PC-9 (cell line): ENCODE measurements around the gene NOS1. TPM values are rescaled to one million over a fixed set of nuclear protein-coding genes. Genes with fewer than 3 reads are reported as not detected.

ENCODE experiments used
- BruUV-seq: library from RNA; stranded (reverse); fragments of 400-500 nt; replicated peaks from 2 replicates; lab custom pipeline; 2021; lab: Mats Ljungman, UMichigan
- CTCF ChIA-PET: fragments of 300-600 bp; sonication (Branson Sonifier 250); formaldehyde crosslinking; loops from one replicate; lab custom pipeline; 2022; ENCODE audit warnings: antibody characterized with exemption; lab: Charles Lee
- POLR2A ChIA-PET: fragments of 300-600 bp; sonication (Branson Sonifier 250); formaldehyde crosslinking; loops from one replicate; lab custom pipeline; 2022; ENCODE audit warnings: antibody characterized with exemption; ENCODE audit not compliant: unreplicated experiment; lab: Charles Lee
- DNase-seq, 2 experiments: peaks; one replicate each; pipeline versions ENCODE4 v3.0.0 to v3.0.0-alpha.2; 2015 to 2022; ENCODE audit warnings: mixed read lengths in 1 of 2
- H2AFZ ChIP-seq: fragments of 200-600 bp; sonication (generic); 2 replicates; pipeline ENCODE4 v1.8.1; 2017; ENCODE audit warnings: antibody characterized with exemption
- H3F3A ChIP-seq: fragments of 200-600 bp; sonication (generic); 2 replicates; pipeline ENCODE4 v1.8.1; 2017; ENCODE audit warnings: antibody characterized with exemption, mild to moderate bottlenecking, low read depth; ENCODE audit not compliant: insufficient read depth
- H3K27ac ChIP-seq: fragments of 200-600 bp; sonication (generic); 2 replicates; pipeline ENCODE4 v1.6.1; 2016; ENCODE audit warnings: mixed run types
- H3K27me3 ChIP-seq: fragments of 200-600 bp; sonication (generic); 2 replicates; pipeline ENCODE4 v1.6.1; 2016; ENCODE audit warnings: low read depth, mixed run types; ENCODE audit not compliant: insufficient read depth
- H3K36me3 ChIP-seq: fragments of 200-600 bp; sonication (generic); 2 replicates; pipeline ENCODE4 v1.6.1; 2016; ENCODE audit warnings: low read depth, mixed run types
- H3K4me1 ChIP-seq: fragments of 200-600 bp; sonication (generic); replicated peaks from 2 replicates; pipeline ENCODE4 v1.6.1; 2016; ENCODE audit warnings: mixed run types; ENCODE audit not compliant: insufficient read depth
- H3K4me2 ChIP-seq: fragments of 200-600 bp; sonication (generic); 2 replicates; pipeline ENCODE4 v1.6.1; 2017; ENCODE audit warnings: mixed run types
- H3K4me3 ChIP-seq: fragments of 200-600 bp; sonication (generic); 2 replicates; pipeline ENCODE4 v1.6.1; 2016; ENCODE audit warnings: mixed run types
- H3K79me2 ChIP-seq: fragments of 200-600 bp; sonication (generic); 2 replicates; pipeline ENCODE4 v1.6.1; 2017; ENCODE audit warnings: low read depth, mixed run types
- H3K9me2 ChIP-seq: fragments of 200-600 bp; sonication (generic); 2 replicates; pipeline ENCODE4 v1.8.1; 2017; ENCODE audit warnings: mild to moderate bottlenecking; ENCODE audit not compliant: insufficient read depth
- H3K9me3 ChIP-seq: fragments of 200-600 bp; sonication (generic); 2 replicates; pipeline ENCODE4 v1.8.1; 2016; ENCODE audit warnings: low read depth; ENCODE audit not compliant: insufficient read depth
- H4K20me1 ChIP-seq: fragments of 200-600 bp; sonication (generic); 2 replicates; pipeline ENCODE4 v1.8.1; 2017; ENCODE audit not compliant: insufficient read depth
- EZH2 ChIP-seq: fragments of 200-600 bp; sonication (generic); IDR thresholded peaks from 2 replicates; pipeline ENCODE4 v1.8.0; 2017; ENCODE audit warnings: antibody characterized with exemption, low read depth
- intact Hi-C: fragments of 100-400 bp; cut with micrococcal nuclease; formaldehyde crosslinking; loops from one replicate; pipeline ENCODE4 v1.10.0; 2022; ENCODE audit not compliant: unreplicated experiment
- total RNA-seq: library from RNA; stranded (reverse); gene quantifications from 2 replicates; pipeline ENCODE4 v1.2.3, GENCODE V29; 2021
- TF ChIP-seq, protein P1 (sequence below): fragments of 200-600 bp; sonication (generic); conservative IDR thresholded peaks from 2 replicates; pipeline ENCODE4 v1.6.1; 2017; ENCODE audit warnings: mixed run types, antibody characterized with exemption, mild to moderate bottlenecking, moderate library complexity

The NOS1 gene
- total RNA-seq, 1 experiment from 2014 or later = not detected

DNA sequence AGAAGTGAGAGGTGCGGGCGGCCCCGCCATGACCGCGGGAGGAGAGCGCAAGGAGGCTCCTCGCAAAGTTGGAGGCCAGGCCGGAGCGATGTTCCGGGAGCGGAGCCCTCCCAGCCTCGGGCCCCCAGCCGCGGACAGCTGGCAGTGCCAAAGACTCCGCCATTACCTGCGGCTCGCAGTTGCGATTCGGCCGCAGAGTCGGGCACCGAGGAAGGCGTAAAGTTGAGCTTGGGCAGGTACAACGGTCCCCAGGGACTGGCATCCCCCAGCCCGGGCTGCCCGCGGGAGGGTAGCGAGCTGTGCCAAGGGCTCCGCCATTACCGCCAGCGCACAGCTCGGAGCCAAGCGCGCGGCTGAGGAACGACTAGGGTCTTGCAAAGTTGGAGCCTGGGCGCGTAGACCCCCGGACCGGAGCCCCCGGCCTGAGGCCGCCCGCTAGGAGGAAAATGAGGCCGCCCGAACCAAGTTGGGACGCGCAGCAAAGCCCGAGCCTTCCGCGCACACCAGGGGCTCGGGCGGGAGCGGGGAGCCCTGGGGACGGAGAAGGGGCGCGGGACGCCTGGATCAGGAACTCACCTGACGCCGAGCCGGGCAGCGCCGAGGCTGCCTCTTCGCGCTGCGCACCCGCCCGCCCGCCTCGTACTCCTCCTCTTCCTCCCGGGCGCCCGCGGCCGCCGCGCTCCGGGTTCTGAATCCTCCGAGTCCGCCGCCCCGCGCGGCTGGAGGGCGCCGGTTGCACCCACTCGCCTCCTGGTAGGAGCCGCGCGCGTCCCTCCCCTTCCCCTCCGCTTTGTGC lies 677 bp downstream of the NOS1 start:
- POLR2A ChIA-PET = no interaction called here
- CTCF ChIA-PET = no interaction called here

GRCh38 chr12:117360222-117360550 lies 1.2 kb downstream of the NOS1 start:
- no peaks in the 10 kb centered on the region for H3K9me3 ChIP-seq
- DNase-seq = no peak
- ChIA-PET CTCF (no interaction called here), POLR2A (no interaction called here)
- H2AFZ ChIP-seq = no peak overlapping the region
- H3K4me1 ChIP-seq = no peaks in the 10 kb centered on the region
- no peak overlapping the region for H3K4me3 ChIP-seq
- no TSS peak for BruUV-seq
- no peaks in the 10 kb centered on the region for H3K36me3 ChIP-seq
- H3F3A ChIP-seq = no peaks in the 10 kb centered on the region
- no peak overlapping the region for H3K27ac ChIP-seq
- no peak for TF ChIP-seq EZH2
- TF ChIP-seq, protein P1, sequence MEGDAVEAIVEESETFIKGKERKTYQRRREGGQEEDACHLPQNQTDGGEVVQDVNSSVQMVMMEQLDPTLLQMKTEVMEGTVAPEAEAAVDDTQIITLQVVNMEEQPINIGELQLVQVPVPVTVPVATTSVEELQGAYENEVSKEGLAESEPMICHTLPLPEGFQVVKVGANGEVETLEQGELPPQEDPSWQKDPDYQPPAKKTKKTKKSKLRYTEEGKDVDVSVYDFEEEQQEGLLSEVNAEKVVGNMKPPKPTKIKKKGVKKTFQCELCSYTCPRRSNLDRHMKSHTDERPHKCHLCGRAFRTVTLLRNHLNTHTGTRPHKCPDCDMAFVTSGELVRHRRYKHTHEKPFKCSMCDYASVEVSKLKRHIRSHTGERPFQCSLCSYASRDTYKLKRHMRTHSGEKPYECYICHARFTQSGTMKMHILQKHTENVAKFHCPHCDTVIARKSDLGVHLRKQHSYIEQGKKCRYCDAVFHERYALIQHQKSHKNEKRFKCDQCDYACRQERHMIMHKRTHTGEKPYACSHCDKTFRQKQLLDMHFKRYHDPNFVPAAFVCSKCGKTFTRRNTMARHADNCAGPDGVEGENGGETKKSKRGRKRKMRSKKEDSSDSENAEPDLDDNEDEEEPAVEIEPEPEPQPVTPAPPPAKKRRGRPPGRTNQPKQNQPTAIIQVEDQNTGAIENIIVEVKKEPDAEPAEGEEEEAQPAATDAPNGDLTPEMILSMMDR = no peak
- intact Hi-C loops = loop anchor here (10.0 kb wide), 1 partner anchor 125 kb away; no protein-coding TSS in a partner anchor
- H4K20me1 ChIP-seq = no peaks in the 10 kb centered on the region
- no peaks in the 10 kb centered on the region for H3K79me2 ChIP-seq
- H3K27me3 ChIP-seq = peaks cover 77% of the 10 kb centered on the region
- no peaks in the 10 kb centered on the region for H3K9me2 ChIP-seq
- no peak overlapping the region for H3K4me2 ChIP-seq

More for the DNA sequence above, 677 bp downstream of the NOS1 start:
- no peak overlapping the region for H3K4me2 ChIP-seq
- H3F3A ChIP-seq = no peaks in the 10 kb centered on the region
- peaks cover 80% of the 10 kb centered on the region for H3K27me3 ChIP-seq
- no peak for TF ChIP-seq EZH2
- TF ChIP-seq, protein P1 = no peak
- H3K9me2 ChIP-seq = no peaks in the 10 kb centered on the region
- no peak overlapping the region for H3K27ac ChIP-seq
- H3K4me1 ChIP-seq = no peaks in the 10 kb centered on the region
- no peaks in the 10 kb centered on the region for H4K20me1 ChIP-seq
- H3K79me2 ChIP-seq = no peaks in the 10 kb centered on the region
- DNase-seq = no peak
- no peaks in the 10 kb centered on the region for H3K9me3 ChIP-seq
- no peak overlapping the region for H2AFZ ChIP-seq
- no peaks in the 10 kb centered on the region for H3K36me3 ChIP-seq
- BruUV-seq = no TSS peak
- H3K4me3 ChIP-seq = no peak overlapping the region
- intact Hi-C loops = loop anchor here (10.0 kb wide), 1 partner anchor 126 kb away; no protein-coding TSS in a partner anchor

- H3K4me3 ChIP-seq = no peak overlapping the region
Measured at GRCh38 chr12:117359029-117359845, 2.2 kb downstream of the NOS1 start.

More at GRCh38 chr12:117359029-117359845, 2.2 kb downstream of the NOS1 start:
- Histone ChIP-seq H2AFZ (no peak overlapping the region), H3K36me3 (no peaks in the 10 kb centered on the region), H3K4me2 (no peak overlapping the region), H3K4me1 (no peaks in the 10 kb centered on the region), H3K79me2 (no peaks in the 10 kb centered on the region), H3K27ac (no peak overlapping the region), H4K20me1 (no peaks in the 10 kb centered on the region), H3K9me2 (no peaks in the 10 kb centered on the region), H3K27me3 (peaks cover 78% of the 10 kb centered on the region), H3F3A (no peaks in the 10 kb centered on the region), H3K9me3 (no peaks in the 10 kb centered on the region)
- TF ChIP-seq, protein P1 = no peak
- TF ChIP-seq EZH2 = no peak
- POLR2A ChIA-PET = no interaction called here
- CTCF ChIA-PET = no interaction called here
- DNase-seq = no peak
- no TSS peak for BruUV-seq
- intact Hi-C loops = loop anchor here (10.0 kb wide), 1 partner anchor 654 kb away; no protein-coding TSS in a partner anchor
